ENCODE measurements around the gene C19orf81. TPM values are rescaled to one million over a fixed set of nuclear protein-coding genes. Genes with fewer than 3 reads are reported as not detected.

C19orf81 gene
- total RNA-seq, 1 donor from 2014 or later: not detected

- Histone ChIP-seq H3K9ac (ENCODE audit: low read length) (no peak overlapping the region), H2AFZ (ENCODE audit: low read depth, low read length) (no peak overlapping the region), H3K4me3 (ENCODE audit: insufficient read depth, low read depth, low read length) (no peak overlapping the region), H3K4me1 (ENCODE audit: insufficient read depth, low read length) (no peaks in the 10 kb centered on the region), H3K36me3 (ENCODE audit: insufficient read depth, low read length) (no peaks in the 10 kb centered on the region), H3K9me3 (ENCODE audit: insufficient read depth, low read depth, low read length) (no peaks in the 10 kb centered on the region), H3K27ac (ENCODE audit: low read depth, low read length) (no peak overlapping the region), H3K4me2 (ENCODE audit: low read length) (no peak overlapping the region), H3K79me2 (ENCODE audit: insufficient read depth, low read length) (no peaks in the 10 kb centered on the region), H4K20me1 (ENCODE audit: insufficient read depth, low read length) (no peaks in the 10 kb centered on the region), H3K27me3 (ENCODE audit: insufficient read depth, low read length) (peaks cover 10% of the 10 kb centered on the region)
- TF ChIP-seq EZH2 (IDR thresholded peaks at IDR 0.05; ENCODE audit: insufficient read depth, low read length): peak; percentile 46
- TF ChIP-seq, protein P1, sequence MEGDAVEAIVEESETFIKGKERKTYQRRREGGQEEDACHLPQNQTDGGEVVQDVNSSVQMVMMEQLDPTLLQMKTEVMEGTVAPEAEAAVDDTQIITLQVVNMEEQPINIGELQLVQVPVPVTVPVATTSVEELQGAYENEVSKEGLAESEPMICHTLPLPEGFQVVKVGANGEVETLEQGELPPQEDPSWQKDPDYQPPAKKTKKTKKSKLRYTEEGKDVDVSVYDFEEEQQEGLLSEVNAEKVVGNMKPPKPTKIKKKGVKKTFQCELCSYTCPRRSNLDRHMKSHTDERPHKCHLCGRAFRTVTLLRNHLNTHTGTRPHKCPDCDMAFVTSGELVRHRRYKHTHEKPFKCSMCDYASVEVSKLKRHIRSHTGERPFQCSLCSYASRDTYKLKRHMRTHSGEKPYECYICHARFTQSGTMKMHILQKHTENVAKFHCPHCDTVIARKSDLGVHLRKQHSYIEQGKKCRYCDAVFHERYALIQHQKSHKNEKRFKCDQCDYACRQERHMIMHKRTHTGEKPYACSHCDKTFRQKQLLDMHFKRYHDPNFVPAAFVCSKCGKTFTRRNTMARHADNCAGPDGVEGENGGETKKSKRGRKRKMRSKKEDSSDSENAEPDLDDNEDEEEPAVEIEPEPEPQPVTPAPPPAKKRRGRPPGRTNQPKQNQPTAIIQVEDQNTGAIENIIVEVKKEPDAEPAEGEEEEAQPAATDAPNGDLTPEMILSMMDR (IDR thresholded peaks at IDR 0.05; ENCODE audit: insufficient read depth, low read depth, low read length): no peak
- no peaks in the 10 kb centered on the region for H3K36me3 Mint-ChIP-seq (ENCODE audit: low read depth, unreplicated experiment)
- peaks cover 11% of the 10 kb centered on the region for H3K9me3 Mint-ChIP-seq (ENCODE audit: unreplicated experiment)
- no peak overlapping the region for H3K4me3 Mint-ChIP-seq (ENCODE audit: unreplicated experiment)
- no peaks in the 10 kb centered on the region for H3K4me1 Mint-ChIP-seq (ENCODE audit: low read depth, unreplicated experiment)
- no peak for DNase-seq (ENCODE audit: low read depth)
- H3K27ac Mint-ChIP-seq (ENCODE audit: unreplicated experiment): no peak overlapping the region
- FAIRE-seq: no peak
- no peaks in the 10 kb centered on the region for H3K27me3 Mint-ChIP-seq (ENCODE audit: low read depth, unreplicated experiment)
These were observed 46.2 kb downstream of the C19orf81 start for GRCh38 chr19:50695251-50696093.

- H3K4me2 ChIP-seq (ENCODE audit: low read length): no peak overlapping the region
- no peaks in the 10 kb centered on the region for H3K4me1 ChIP-seq (ENCODE audit: insufficient read depth, low read length)
- H3K36me3 ChIP-seq (ENCODE audit: insufficient read depth, low read length): no peaks in the 10 kb centered on the region
- H3K4me3 Mint-ChIP-seq (ENCODE audit: unreplicated experiment): no peak overlapping the region
- H4K20me1 ChIP-seq (ENCODE audit: insufficient read depth, low read length): no peaks in the 10 kb centered on the region
- peaks cover 8% of the 10 kb centered on the region for H3K9me3 Mint-ChIP-seq (ENCODE audit: unreplicated experiment)
- TF ChIP-seq, protein P1 (IDR thresholded peaks at IDR 0.05; ENCODE audit: insufficient read depth, low read depth, low read length): no peak
- no peak for TF ChIP-seq EZH2 (IDR thresholded peaks at IDR 0.05; ENCODE audit: insufficient read depth, low read length)
- DNase-seq (ENCODE audit: low read depth) (no peak), FAIRE-seq (no peak)
- no peaks in the 10 kb centered on the region for H3K9me3 ChIP-seq (ENCODE audit: insufficient read depth, low read depth, low read length)
- H3K4me1 Mint-ChIP-seq (ENCODE audit: low read depth, unreplicated experiment): no peaks in the 10 kb centered on the region
- no peak overlapping the region for H2AFZ ChIP-seq (ENCODE audit: low read depth, low read length)
- H3K36me3 Mint-ChIP-seq (ENCODE audit: low read depth, unreplicated experiment): no peaks in the 10 kb centered on the region
- H3K27me3 ChIP-seq (ENCODE audit: insufficient read depth, low read length): peaks cover 10% of the 10 kb centered on the region
- H3K4me3 ChIP-seq (ENCODE audit: insufficient read depth, low read depth, low read length): no peak overlapping the region
- no peaks in the 10 kb centered on the region for H3K27me3 Mint-ChIP-seq (ENCODE audit: low read depth, unreplicated experiment)
- no peak overlapping the region for H3K9ac ChIP-seq (ENCODE audit: low read length)
- H3K79me2 ChIP-seq (ENCODE audit: insufficient read depth, low read length): no peaks in the 10 kb centered on the region
- no peak overlapping the region for H3K27ac Mint-ChIP-seq (ENCODE audit: unreplicated experiment)
- no peak overlapping the region for H3K27ac ChIP-seq (ENCODE audit: low read depth, low read length)
These were observed 46.8 kb downstream of the C19orf81 start for GRCh38 chr19:50696094-50696483.
